ENCODE data around the gene PCDHA10.

Gene PCDHA10

DNA sequence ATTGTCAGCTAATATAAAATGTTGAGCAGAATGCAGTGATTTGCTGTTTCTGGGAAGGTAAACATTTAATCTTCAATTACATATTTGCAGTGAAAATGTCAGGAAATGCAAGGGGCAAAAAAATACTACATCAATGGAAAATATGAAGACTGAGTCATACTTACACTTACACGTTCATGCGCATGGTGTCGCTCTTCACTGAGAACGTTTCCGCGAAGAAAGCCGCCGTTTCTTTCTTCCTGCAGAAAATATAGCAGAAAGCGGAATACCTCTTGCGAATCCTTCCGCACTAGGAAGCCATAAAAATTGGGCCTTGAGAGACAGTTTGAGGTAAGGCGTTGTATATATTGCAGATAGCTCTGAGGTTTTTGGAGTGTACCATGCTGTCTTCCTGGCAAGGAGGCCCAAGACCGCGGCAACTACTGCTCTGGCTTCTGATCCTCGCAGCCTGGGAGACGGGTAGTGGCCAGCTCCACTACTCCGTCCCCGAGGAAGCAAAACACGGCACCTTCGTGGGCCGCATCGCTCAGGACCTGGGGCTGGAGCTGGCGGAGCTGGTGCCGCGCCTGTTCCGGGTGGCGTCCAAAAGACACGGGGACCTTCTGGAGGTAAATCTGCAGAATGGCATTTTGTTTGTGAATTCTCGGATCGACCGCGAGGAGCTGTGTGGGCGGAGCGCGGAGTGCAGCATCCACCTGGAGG lies 26.3 kb downstream of the PCDHA10 start, which contains the start of gene PCDHA13:
Gene PCDHA13 (plus strand): TSS at position 236 of the 702 bp plus-strand sequence. CDS start 145 bp downstream, at position 381.
- no peaks in the 10 kb centered on the region for H3K27me3 ChIP-seq (ENCODE audit: low read depth, low read length)
- no peaks in the 10 kb centered on the region for H4K20me1 ChIP-seq (ENCODE audit: insufficient read depth, low read length)
- no peaks in the 10 kb centered on the region for H3K4me1 ChIP-seq (ENCODE audit: low read length)
- H2AFZ ChIP-seq (ENCODE audit: low read depth, low read length): no peak within 1 kb of the TSS
- H3K4me2 ChIP-seq (ENCODE audit: low read length): no peak within 1 kb of the TSS
- no peaks in the 10 kb centered on the region for H3K79me2 ChIP-seq (ENCODE audit: low read length)
- no peak within 1 kb of the TSS for H3K9ac ChIP-seq (ENCODE audit: low read length)
- TF ChIP-seq, protein P1, sequence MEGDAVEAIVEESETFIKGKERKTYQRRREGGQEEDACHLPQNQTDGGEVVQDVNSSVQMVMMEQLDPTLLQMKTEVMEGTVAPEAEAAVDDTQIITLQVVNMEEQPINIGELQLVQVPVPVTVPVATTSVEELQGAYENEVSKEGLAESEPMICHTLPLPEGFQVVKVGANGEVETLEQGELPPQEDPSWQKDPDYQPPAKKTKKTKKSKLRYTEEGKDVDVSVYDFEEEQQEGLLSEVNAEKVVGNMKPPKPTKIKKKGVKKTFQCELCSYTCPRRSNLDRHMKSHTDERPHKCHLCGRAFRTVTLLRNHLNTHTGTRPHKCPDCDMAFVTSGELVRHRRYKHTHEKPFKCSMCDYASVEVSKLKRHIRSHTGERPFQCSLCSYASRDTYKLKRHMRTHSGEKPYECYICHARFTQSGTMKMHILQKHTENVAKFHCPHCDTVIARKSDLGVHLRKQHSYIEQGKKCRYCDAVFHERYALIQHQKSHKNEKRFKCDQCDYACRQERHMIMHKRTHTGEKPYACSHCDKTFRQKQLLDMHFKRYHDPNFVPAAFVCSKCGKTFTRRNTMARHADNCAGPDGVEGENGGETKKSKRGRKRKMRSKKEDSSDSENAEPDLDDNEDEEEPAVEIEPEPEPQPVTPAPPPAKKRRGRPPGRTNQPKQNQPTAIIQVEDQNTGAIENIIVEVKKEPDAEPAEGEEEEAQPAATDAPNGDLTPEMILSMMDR (IDR thresholded peaks at IDR 0.05; ENCODE audit: low read depth, low read length): no peak
- TF ChIP-seq EZH2phosphoT487 (IDR thresholded peaks at IDR 0.05; ENCODE audit: low read depth): no peak
- H3K4me3 ChIP-seq (ENCODE audit: low read length): no peak within 1 kb of the TSS
- no peaks in the 10 kb centered on the region for H3K9me3 ChIP-seq (ENCODE audit: insufficient read depth, low read length)
- H3K27ac ChIP-seq (ENCODE audit: low read length): no peak within 1 kb of the TSS
- no peaks in the 10 kb centered on the region for H3K36me3 ChIP-seq (replicated peaks; ENCODE audit: low read depth, low read length)

DNA sequence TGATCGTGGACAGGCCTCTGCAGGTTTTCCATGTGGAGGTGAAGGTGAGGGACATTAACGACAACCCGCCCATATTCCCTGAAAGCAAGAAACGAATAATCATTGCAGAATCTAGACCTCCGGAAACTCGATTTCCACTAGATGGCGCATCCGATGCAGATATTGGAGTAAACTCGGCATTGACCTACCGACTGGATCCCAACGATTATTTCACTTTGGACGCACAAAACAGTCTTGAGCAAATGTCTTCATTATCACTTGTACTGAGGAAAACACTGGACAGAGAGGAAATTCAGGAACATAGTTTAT lies 26.8 kb downstream of the PCDHA10 start:
- H3K27me3 ChIP-seq (ENCODE audit: low read depth, low read length): no peaks in the 10 kb centered on the region
- no peak overlapping the region for H3K4me3 ChIP-seq (ENCODE audit: low read length)
- TF ChIP-seq, protein P1 (IDR thresholded peaks at IDR 0.05; ENCODE audit: low read depth, low read length): no peak
- no peak for TF ChIP-seq EZH2phosphoT487 (IDR thresholded peaks at IDR 0.05; ENCODE audit: low read depth)
- no peaks in the 10 kb centered on the region for H4K20me1 ChIP-seq (ENCODE audit: insufficient read depth, low read length)
- H2AFZ ChIP-seq (ENCODE audit: low read depth, low read length): no peak overlapping the region
- H3K4me2 ChIP-seq (ENCODE audit: low read length): no peak overlapping the region
- no peaks in the 10 kb centered on the region for H3K79me2 ChIP-seq (ENCODE audit: low read length)
- no peak overlapping the region for H3K9ac ChIP-seq (ENCODE audit: low read length)
- no peak overlapping the region for H3K27ac ChIP-seq (ENCODE audit: low read length)
- H3K9me3 ChIP-seq (ENCODE audit: insufficient read depth, low read length): no peaks in the 10 kb centered on the region
- no peaks in the 10 kb centered on the region for H3K4me1 ChIP-seq (ENCODE audit: low read length)
- no peaks in the 10 kb centered on the region for H3K36me3 ChIP-seq (replicated peaks; ENCODE audit: low read depth, low read length)

DNA sequence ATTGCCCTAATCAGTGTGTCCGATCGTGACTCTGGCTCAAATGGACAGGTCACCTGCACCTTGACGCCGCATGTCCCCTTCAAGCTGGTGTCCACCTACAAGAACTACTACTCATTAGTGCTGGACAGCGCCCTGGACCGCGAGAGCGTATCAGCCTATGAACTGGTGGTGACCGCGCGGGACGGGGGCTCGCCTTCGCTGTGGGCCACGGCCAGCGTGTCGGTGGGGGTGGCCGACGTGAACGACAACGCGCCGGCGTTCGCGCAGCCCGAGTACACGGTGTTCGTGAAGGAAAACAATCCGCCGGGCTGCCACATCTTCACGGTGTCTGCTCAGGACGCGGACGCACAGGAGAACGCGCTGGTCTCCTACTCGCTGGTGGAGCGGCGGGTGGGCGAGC lies 27.7 kb downstream of the PCDHA10 start:
- Histone ChIP-seq H3K27ac (ENCODE audit: low read length) (no peak overlapping the region), H2AFZ (ENCODE audit: low read depth, low read length) (no peak overlapping the region), H3K4me3 (ENCODE audit: low read length) (no peak overlapping the region), H3K27me3 (ENCODE audit: low read depth, low read length) (no peaks in the 10 kb centered on the region), H3K4me2 (ENCODE audit: low read length) (no peak overlapping the region), H3K36me3 (replicated peaks; ENCODE audit: low read depth, low read length) (no peaks in the 10 kb centered on the region), H4K20me1 (ENCODE audit: insufficient read depth, low read length) (no peaks in the 10 kb centered on the region), H3K9ac (ENCODE audit: low read length) (no peak overlapping the region), H3K9me3 (ENCODE audit: insufficient read depth, low read length) (no peaks in the 10 kb centered on the region), H3K79me2 (ENCODE audit: low read length) (no peaks in the 10 kb centered on the region), H3K4me1 (ENCODE audit: low read length) (no peaks in the 10 kb centered on the region)
- TF ChIP-seq EZH2phosphoT487 (IDR thresholded peaks at IDR 0.05; ENCODE audit: low read depth): no peak
- TF ChIP-seq, protein P1 (IDR thresholded peaks at IDR 0.05; ENCODE audit: low read depth, low read length): no peak

DNA sequence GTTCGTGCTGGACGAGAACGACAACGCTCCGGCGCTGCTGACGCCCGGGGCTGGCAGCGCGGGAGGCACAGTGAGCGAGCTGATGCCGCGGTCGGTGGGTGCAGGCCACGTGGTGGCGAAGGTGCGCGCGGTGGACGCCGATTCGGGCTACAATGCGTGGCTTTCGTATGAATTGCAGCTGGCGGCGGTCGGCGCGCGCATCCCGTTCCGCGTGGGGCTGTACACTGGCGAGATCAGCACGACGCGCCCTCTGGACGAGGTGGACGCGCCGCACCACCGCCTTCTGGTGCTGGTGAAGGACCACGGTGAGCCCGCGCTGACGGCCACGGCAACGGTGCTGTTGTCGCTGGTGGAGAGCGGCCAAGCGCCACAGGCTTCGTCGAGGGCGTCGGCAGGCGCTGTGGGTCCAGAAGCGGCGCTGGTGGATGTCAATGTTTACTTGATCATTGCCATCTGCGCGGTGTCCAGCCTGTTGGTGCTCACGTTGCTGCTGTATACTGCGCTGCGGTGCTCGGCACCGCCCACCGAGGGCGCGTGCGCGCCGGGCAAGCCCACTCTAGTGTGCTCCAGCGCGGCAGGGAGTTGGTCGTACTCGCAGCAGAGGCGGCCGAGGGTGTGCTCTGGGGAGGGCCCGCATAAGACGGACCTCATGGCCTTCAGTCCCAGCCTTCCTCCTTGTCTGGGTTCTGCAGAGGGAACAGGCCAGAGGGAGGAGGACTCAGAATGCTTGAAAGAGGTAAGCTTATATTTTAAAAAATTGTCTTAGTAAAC lies 28.4 kb downstream of the PCDHA10 start:
- H3K4me1 ChIP-seq (ENCODE audit: low read length): no peaks in the 10 kb centered on the region
- no peak overlapping the region for H2AFZ ChIP-seq (ENCODE audit: low read depth, low read length)
- H3K4me3 ChIP-seq (ENCODE audit: low read length): no peak overlapping the region
- H4K20me1 ChIP-seq (ENCODE audit: insufficient read depth, low read length): no peaks in the 10 kb centered on the region
- no peaks in the 10 kb centered on the region for H3K27me3 ChIP-seq (ENCODE audit: low read depth, low read length)
- H3K79me2 ChIP-seq (ENCODE audit: low read length): no peaks in the 10 kb centered on the region
- no peak for TF ChIP-seq EZH2phosphoT487 (IDR thresholded peaks at IDR 0.05; ENCODE audit: low read depth)
- TF ChIP-seq, protein P1 (IDR thresholded peaks at IDR 0.05; ENCODE audit: low read depth, low read length): no peak
- H3K36me3 ChIP-seq (replicated peaks; ENCODE audit: low read depth, low read length): no peaks in the 10 kb centered on the region
- H3K9ac ChIP-seq (ENCODE audit: low read length): no peak overlapping the region
- no peak overlapping the region for H3K27ac ChIP-seq (ENCODE audit: low read length)
- H3K4me2 ChIP-seq (ENCODE audit: low read length): no peak overlapping the region
- no peaks in the 10 kb centered on the region for H3K9me3 ChIP-seq (ENCODE audit: insufficient read depth, low read length)

Data from OCI-LY3 (cell line).